Measurements from ENCODE around the gene LTBP3. TPM values are rescaled to one million over a fixed set of nuclear protein-coding genes. Genes with fewer than 3 reads are reported as not detected.
A peak's percentile ranks its signal among the peaks of the same experiment; 100 is the strongest.

The LTBP3 gene
- total and polyA plus RNA-seq, 9 of the 15 experiments (the other 6 are each of a cell fraction or from before 2014, with no cell fraction given) = 0.06 to 20.5 (median 4.8) TPM

DNA sequence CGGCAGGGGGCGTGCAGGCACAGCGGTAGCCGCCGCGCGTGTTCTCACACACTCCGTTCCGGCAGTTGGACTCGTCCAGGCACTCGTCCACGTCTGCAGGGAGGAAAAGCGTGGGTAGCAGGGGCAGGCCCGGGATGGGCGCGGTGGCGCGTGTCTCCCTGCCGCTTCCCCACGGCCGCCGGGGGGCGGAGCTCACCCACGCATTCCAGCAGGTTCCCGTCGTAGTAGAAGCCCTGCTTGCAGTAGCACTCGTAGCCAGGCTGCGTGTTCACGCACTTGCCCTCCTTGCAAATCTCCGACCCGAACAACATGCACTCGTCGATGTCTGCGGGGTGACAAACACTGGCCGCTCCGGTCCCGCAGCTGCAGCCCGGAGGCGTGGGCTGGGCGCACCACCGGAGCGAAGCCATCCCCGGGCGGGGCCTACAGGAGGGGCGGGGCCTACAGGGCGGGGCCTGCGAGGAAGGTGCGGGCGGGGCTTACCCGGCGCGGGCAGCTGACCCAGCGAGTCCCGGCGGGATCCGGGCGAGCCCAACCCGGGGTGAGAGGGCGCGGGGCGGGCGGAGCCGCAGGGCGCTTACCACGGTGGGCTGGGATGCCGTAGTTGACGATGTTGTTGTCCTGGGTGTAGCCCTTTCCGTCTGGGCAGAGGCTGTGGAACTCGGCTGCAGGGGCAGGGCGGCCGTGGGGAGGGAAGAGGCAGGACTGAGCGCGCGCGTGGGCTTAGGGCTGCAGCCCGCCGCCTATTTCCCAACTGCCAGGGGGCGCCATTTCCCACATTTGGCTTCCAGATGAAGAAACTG lies 17.7 kb downstream of the LTBP3 start (continued):
- TF ChIP-seq NFE2L1 (tag; IDR thresholded peaks at IDR 0.05; ENCODE audit: borderline replicate concordance, low read depth) = no peak
- TF ChIP-seq ZBTB1 (CRISPR knock-in tag; IDR thresholded peaks at IDR 0.05; ENCODE audit: borderline replicate concordance, low read depth) = 0 out of 2 replicates have a peak, but pooled peaks have one; percentile 56
- no peak; a peak in 1 of 4 replicates for TF ChIP-seq KDM4B (IDR thresholded peaks at IDR 0.05; ENCODE audit: borderline replicate concordance in 2 of 2, low read depth in 1 of 2)
- TF ChIP-seq ZNF717 (CRISPR knock-in tag; IDR thresholded peaks at IDR 0.05) = no peak
- TF ChIP-seq SMARCE1 (IDR thresholded peaks at IDR 0.05) = no peak; the same call in 1 of the 2 replicates
- TF ChIP-seq POLR2A (conservative IDR thresholded peaks at IDR 0.05) = peak; percentile 69
- TF ChIP-seq, protein P1, sequence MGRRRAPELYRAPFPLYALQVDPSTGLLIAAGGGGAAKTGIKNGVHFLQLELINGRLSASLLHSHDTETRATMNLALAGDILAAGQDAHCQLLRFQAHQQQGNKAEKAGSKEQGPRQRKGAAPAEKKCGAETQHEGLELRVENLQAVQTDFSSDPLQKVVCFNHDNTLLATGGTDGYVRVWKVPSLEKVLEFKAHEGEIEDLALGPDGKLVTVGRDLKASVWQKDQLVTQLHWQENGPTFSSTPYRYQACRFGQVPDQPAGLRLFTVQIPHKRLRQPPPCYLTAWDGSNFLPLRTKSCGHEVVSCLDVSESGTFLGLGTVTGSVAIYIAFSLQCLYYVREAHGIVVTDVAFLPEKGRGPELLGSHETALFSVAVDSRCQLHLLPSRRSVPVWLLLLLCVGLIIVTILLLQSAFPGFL (CRISPR knock-in tag; IDR thresholded peaks at IDR 0.05) = no peak
- TF ChIP-seq EZH2 (IDR thresholded peaks at IDR 0.05; ENCODE audit: borderline replicate concordance, low read depth, low read length) = no peak
- TF ChIP-seq RAD51 (IDR thresholded peaks at IDR 0.05; ENCODE audit: borderline replicate concordance, low read depth) = peak; percentile 26; the same call in 1 of the 2 replicates
- TF ChIP-seq DMBX1 (CRISPR knock-in tag; IDR thresholded peaks at IDR 0.05; ENCODE audit: borderline replicate concordance) = peak; percentile 57; the same call in 1 of the 2 replicates
- TF ChIP-seq C11orf30 (IDR thresholded peaks at IDR 0.05; ENCODE audit: low read depth) = peak; percentile 58
- TF ChIP-seq CBX1 (IDR thresholded peaks at IDR 0.05; ENCODE audit: low read depth) = peak; percentile 75
- TF ChIP-seq EWSR1 (IDR thresholded peaks at IDR 0.05; ENCODE audit: borderline replicate concordance, low read depth, partially characterized antibody) = no peak
- TF ChIP-seq CHD1 (IDR thresholded peaks at IDR 0.05; ENCODE audit: low read length) = peak; percentile 58
- no peak for TF ChIP-seq SREBF2 (CRISPR knock-in tag; IDR thresholded peaks at IDR 0.05)
- TF ChIP-seq THRAP3 (IDR thresholded peaks at IDR 0.05; ENCODE audit: borderline replicate concordance) = no peak
- TF ChIP-seq PRMT5 (CRISPR knock-in tag; IDR thresholded peaks at IDR 0.05) = no peak
- no peak for TF ChIP-seq ZNF436 (CRISPR knock-in tag; IDR thresholded peaks at IDR 0.05)
- TF ChIP-seq, protein P2, sequence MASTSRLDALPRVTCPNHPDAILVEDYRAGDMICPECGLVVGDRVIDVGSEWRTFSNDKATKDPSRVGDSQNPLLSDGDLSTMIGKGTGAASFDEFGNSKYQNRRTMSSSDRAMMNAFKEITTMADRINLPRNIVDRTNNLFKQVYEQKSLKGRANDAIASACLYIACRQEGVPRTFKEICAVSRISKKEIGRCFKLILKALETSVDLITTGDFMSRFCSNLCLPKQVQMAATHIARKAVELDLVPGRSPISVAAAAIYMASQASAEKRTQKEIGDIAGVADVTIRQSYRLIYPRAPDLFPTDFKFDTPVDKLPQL (IDR thresholded peaks at IDR 0.05; ENCODE audit: extremely low read depth, insufficient read length) = no peak
- peak; percentile 79 for TF ChIP-seq MYC (IDR thresholded peaks at IDR 0.05; ENCODE audit: low read depth, low read length)
- peak; percentile 31; the same call in 1 of the 2 replicates for TF ChIP-seq MYC (CRISPR knock-in tag; IDR thresholded peaks at IDR 0.05; ENCODE audit: borderline replicate concordance, low read depth)
- TF ChIP-seq, protein P3, sequence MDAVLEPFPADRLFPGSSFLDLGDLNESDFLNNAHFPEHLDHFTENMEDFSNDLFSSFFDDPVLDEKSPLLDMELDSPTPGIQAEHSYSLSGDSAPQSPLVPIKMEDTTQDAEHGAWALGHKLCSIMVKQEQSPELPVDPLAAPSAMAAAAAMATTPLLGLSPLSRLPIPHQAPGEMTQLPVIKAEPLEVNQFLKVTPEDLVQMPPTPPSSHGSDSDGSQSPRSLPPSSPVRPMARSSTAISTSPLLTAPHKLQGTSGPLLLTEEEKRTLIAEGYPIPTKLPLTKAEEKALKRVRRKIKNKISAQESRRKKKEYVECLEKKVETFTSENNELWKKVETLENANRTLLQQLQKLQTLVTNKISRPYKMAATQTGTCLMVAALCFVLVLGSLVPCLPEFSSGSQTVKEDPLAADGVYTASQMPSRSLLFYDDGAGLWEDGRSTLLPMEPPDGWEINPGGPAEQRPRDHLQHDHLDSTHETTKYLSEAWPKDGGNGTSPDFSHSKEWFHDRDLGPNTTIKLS (IDR thresholded peaks at IDR 0.05; ENCODE audit: borderline replicate concordance, low read depth) = peak; percentile 35; the same call in 1 of the 2 replicates
- TF ChIP-seq, protein P4, sequence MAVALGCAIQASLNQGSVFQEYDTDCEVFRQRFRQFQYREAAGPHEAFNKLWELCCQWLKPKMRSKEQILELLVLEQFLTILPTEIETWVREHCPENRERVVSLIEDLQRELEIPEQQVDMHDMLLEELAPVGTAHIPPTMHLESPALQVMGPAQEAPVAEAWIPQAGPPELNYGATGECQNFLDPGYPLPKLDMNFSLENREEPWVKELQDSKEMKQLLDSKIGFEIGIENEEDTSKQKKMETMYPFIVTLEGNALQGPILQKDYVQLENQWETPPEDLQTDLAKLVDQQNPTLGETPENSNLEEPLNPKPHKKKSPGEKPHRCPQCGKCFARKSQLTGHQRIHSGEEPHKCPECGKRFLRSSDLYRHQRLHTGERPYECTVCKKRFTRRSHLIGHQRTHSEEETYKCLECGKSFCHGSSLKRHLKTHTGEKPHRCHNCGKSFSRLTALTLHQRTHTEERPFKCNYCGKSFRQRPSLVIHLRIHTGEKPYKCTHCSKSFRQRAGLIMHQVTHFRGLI (CRISPR knock-in tag; IDR thresholded peaks at IDR 0.05) = no peak
